ENCODE measurements around the gene RUNX3. TPM values are rescaled to one million over a fixed set of nuclear protein-coding genes. Genes with fewer than 3 reads are reported as not detected.

Gene RUNX3
- total and polyA plus RNA-seq, 2 donors (not counting 3 experiments of a cell fraction or from before 2014, with no cell fraction given), result not detected

GRCh38 chr1:24964811-24965570 is 34.9 kb upstream of the RUNX3 start:
- no TSS peak for BruUV-seq (replicated peaks)
- Histone ChIP-seq H3K9ac (replicated peaks; ENCODE audit: extremely low read depth, insufficient read depth, low read length) (no peak overlapping the region), H3K4me1 (ENCODE audit: control insufficient read depth, extremely low read depth, insufficient read depth, low read length) (no peaks in the 10 kb centered on the region), H4K20me1 (replicated peaks; ENCODE audit: control insufficient read depth, extremely low read depth, insufficient read depth, low read length) (no peaks in the 10 kb centered on the region), H2AFZ (ENCODE audit: low read depth, low read length) (no peak overlapping the region), H3K27ac (ENCODE audit: insufficient read depth, low read depth, low read length) (no peak overlapping the region), H3K27me3 (ENCODE audit: control insufficient read depth in 2 of 2, insufficient read depth in 2 of 2, low read length in 2 of 2) (no peaks in the 10 kb centered on the region), H3K36me3 (ENCODE audit: control insufficient read depth in 2 of 2, extremely low read depth in 1 of 2, insufficient read depth in 2 of 2, low read length in 2 of 2) (no peaks in the 10 kb centered on the region), H3K4me3 (replicated peaks in 1 of 3; ENCODE audit: insufficient read depth in 1 of 3, low read depth in 1 of 3, low read length in 3 of 3) (no peak overlapping the region), H3K9me3 (replicated peaks; ENCODE audit: control insufficient read depth, insufficient read depth, low read length) (no peaks in the 10 kb centered on the region), H3K79me2 (ENCODE audit: control insufficient read depth, insufficient read depth, low read length) (no peaks in the 10 kb centered on the region), H3K9me1 (replicated peaks; ENCODE audit: control insufficient read depth, extremely low read depth, insufficient read depth, low read length) (no peaks in the 10 kb centered on the region), H3K4me2 (ENCODE audit: insufficient read depth, low read length) (no peak overlapping the region)
- ChIA-PET POLR2A (no interaction called here), CTCF (no interaction called here)
- dilution Hi-C loops (cut with MboI; ENCODE audit: extremely low pct_ligation_motif_present, low sequenced_read_pairs), result no loop called here
- no peak for DNase-seq (ENCODE audit: low read depth, low spot score)
- FAIRE-seq, result no peak
- no peak for TF ChIP-seq POLR2A (IDR thresholded peaks at IDR 0.05; ENCODE audit: low read depth, low read length)
- TF ChIP-seq EZH2 (IDR thresholded peaks at IDR 0.05; ENCODE audit: borderline replicate concordance, low read depth, low read length, severe bottlenecking), result no peak
- TF ChIP-seq GATA2 (IDR thresholded peaks at IDR 0.05; ENCODE audit: insufficient read depth, insufficient read length, low read depth, low read length), result no peak
- no peak for TF ChIP-seq POLR2AphosphoS5 (IDR thresholded peaks at IDR 0.05; ENCODE audit: insufficient read depth, low read depth, low read length)
- intact Hi-C loops (cut with micrococcal nuclease), result no loop called here

GRCh38 chr1:24963943-24964693 is 34.0 kb upstream of the RUNX3 start:
- H3K27ac ChIP-seq (ENCODE audit: insufficient read depth, low read depth, low read length), result no peak overlapping the region
- POLR2A ChIA-PET, result no interaction called here
- CTCF ChIA-PET, result no interaction called here

More at GRCh38 chr1:24963943-24964693, 34.0 kb upstream of the RUNX3 start:
- H3K9me3 ChIP-seq (replicated peaks; ENCODE audit: control insufficient read depth, insufficient read depth, low read length), result no peaks in the 10 kb centered on the region
- H3K9me1 ChIP-seq (replicated peaks; ENCODE audit: control insufficient read depth, extremely low read depth, insufficient read depth, low read length), result no peaks in the 10 kb centered on the region
- no peak overlapping the region for H3K4me2 ChIP-seq (ENCODE audit: insufficient read depth, low read length)
- H3K27me3 ChIP-seq (ENCODE audit: control insufficient read depth in 2 of 2, insufficient read depth in 2 of 2, low read length in 2 of 2), result no peaks in the 10 kb centered on the region
- dilution Hi-C loops (cut with MboI; ENCODE audit: extremely low pct_ligation_motif_present, low sequenced_read_pairs) (no loop called here), intact Hi-C loops (cut with micrococcal nuclease) (no loop called here)
- no peaks in the 10 kb centered on the region for H3K36me3 ChIP-seq (ENCODE audit: control insufficient read depth in 2 of 2, extremely low read depth in 1 of 2, insufficient read depth in 2 of 2, low read length in 2 of 2)
- TF ChIP-seq EZH2 (IDR thresholded peaks at IDR 0.05; ENCODE audit: borderline replicate concordance, low read depth, low read length, severe bottlenecking) (no peak), POLR2AphosphoS5 (IDR thresholded peaks at IDR 0.05; ENCODE audit: insufficient read depth, low read depth, low read length) (no peak), POLR2A (IDR thresholded peaks at IDR 0.05; ENCODE audit: low read depth, low read length) (no peak)
- no peak overlapping the region for H3K9ac ChIP-seq (replicated peaks; ENCODE audit: extremely low read depth, insufficient read depth, low read length)
- H3K4me1 ChIP-seq (ENCODE audit: control insufficient read depth, extremely low read depth, insufficient read depth, low read length), result no peaks in the 10 kb centered on the region
- BruUV-seq (replicated peaks), result no TSS peak
- no peaks in the 10 kb centered on the region for H4K20me1 ChIP-seq (replicated peaks; ENCODE audit: control insufficient read depth, extremely low read depth, insufficient read depth, low read length)
- no peak overlapping the region for H3K4me3 ChIP-seq (replicated peaks in 1 of 3; ENCODE audit: insufficient read depth in 1 of 3, low read depth in 1 of 3, low read length in 3 of 3)
- no peaks in the 10 kb centered on the region for H3K79me2 ChIP-seq (ENCODE audit: control insufficient read depth, insufficient read depth, low read length)
- FAIRE-seq, result no peak
- no peak for DNase-seq (ENCODE audit: low read depth, low spot score)
- H2AFZ ChIP-seq (ENCODE audit: low read depth, low read length), result no peak overlapping the region
